Heart right ventricle (tissue), 16 donors: ENCODE measurements around the gene MMP19. TPM values are rescaled to one million over a fixed set of nuclear protein-coding genes. Genes with fewer than 3 reads are reported as not detected.

Experiments used
- ATAC-seq, 8 donors: fragments of 200-7000 bp; cut with Tn5 transposase; one replicate each; pipeline ENCODE4 v1.9.1; 2020; ENCODE audit warnings: mild to moderate bottlenecking in 8 of 8, moderate library complexity in 8 of 8, moderate number of reproducible peaks in 1 of 8
- DNase-seq, 2 donors: peaks; one replicate each; pipeline ENCODE4 v3.0.0-alpha.2; 2020
- H3K27ac ChIP-seq, 10 donors: fragments of 200-600 bp; sonication (generic) in 2 of 10; one replicate each; pipeline versions ENCODE4 v1.5.0 to v1.8.0; 2020 to 2022; ENCODE audit warnings: mild to moderate bottlenecking in 3 of 10
- H3K27me3 ChIP-seq, 7 donors: fragments of 200-600 bp; one replicate each; pipeline ENCODE4 v1.8.0; 2021 to 2022; ENCODE audit warnings: mild to moderate bottlenecking in 2 of 7
- H3K36me3 ChIP-seq, 9 donors: fragments of 200-600 bp; sonication (generic) in 1 of 9; one replicate each; pipeline versions ENCODE4 v1.5.0 to v1.8.0; 2020 to 2022; ENCODE audit warnings: mild to moderate bottlenecking in 2 of 9
- H3K4me1 ChIP-seq, 9 donors: fragments of 200-600 bp; sonication (generic) in 1 of 9; one replicate each; pipeline versions ENCODE4 v1.5.0 to v1.8.0; 2020 to 2022; ENCODE audit warnings: mild to moderate bottlenecking in 4 of 9
- H3K4me3 ChIP-seq, 10 donors: fragments of 200-600 bp; sonication (generic) in 2 of 10; one replicate each; pipeline versions ENCODE4 v1.5.0 to v1.8.0; 2020 to 2022; ENCODE audit warnings: mild to moderate bottlenecking in 7 of 10, moderate library complexity in 2 of 10
- H3K9me3 ChIP-seq, 11 donors: fragments of 200-600 bp in 10 of 11; sonication (generic) in 2 of 11; one replicate each; pipeline versions ENCODE4 v1.5.0 to v1.8.0; 2013 to 2022; ENCODE audit warnings: mild to moderate bottlenecking in 2 of 11, control low read depth in 1 of 11, moderate library complexity in 1 of 11
- CTCF ChIP-seq, 9 donors: fragments of 200-600 bp; sonication (generic) in 2 of 9; IDR thresholded peaks; one replicate each; pipeline versions ENCODE4 v1.5.0 to v1.8.0; 2021 to 2022; ENCODE audit warnings: antibody characterized with exemption in 9 of 9, mild to moderate bottlenecking in 5 of 9, moderate library complexity in 1 of 9
- WGBS, 2 donors: extraction: QIAGEN DNeasy Blood & Tissue Kit; methylation state at CpG; one replicate each; pipeline ENCODE4 v1.1.7; 2013; ENCODE audit warnings: inconsistent platforms in 1 of 2; 5-methylcytosine and 5-hydroxymethylcytosine counted together
- intact Hi-C, 10 donors: fragments of 100-400 bp; cut with DNase I; formaldehyde crosslinking; loops; one replicate each; pipeline versions ENCODE4 v1.11.1 to v1.14.2; 2022
- long read RNA-seq, 3 donors: library from polyadenylated mRNA; unstranded; transcript quantifications; one replicate each; pipeline ENCODE4 v2.0.0, GENCODE V29; 2020 to 2021
- polyA plus RNA-seq, 2 donors: library from polyadenylated mRNA; stranded (reverse); fragments of 200-250 nt; gene quantifications; one replicate each; pipeline ENCODE4 v1.2.3, GENCODE V29; 2013
- total RNA-seq, 10 donors: library from RNA; stranded (reverse); fragmentation: NEBNext Ultra II Directional in 3 of 10; extraction: Animal tissue kit (Norgen Biotek cat#: 25700) in 3 of 10; gene quantifications; one replicate each; pipeline versions ENCODE4 v1.2.1 to v1.2.4, GENCODE V29; 2021 to 2023
- donor health status: Arrhythmogenic right ventricular cardiomyopathy.
- donor health status: ischemic (EF 13 %, LVEDD 7.1; RV severe dilation, severe dysfunction).
- donor health status: healthy with polysubstance abuse.
- donor health status: DM: no; HTN: yes; CAD: no.
- donor health status: DM: no; HTN: no; CAD: no.
- donor health status: ischemic (EF 25% LVEDD 6.9; RV normal size, moderate dysfunction).
- donor health status: ischemic (EF 25% LVEDD 5.7; RV mildly dilated, moderate dysfunction).
- donor health status: healthy.
- donor health status: DM: yes; HTN: yes; CAD: no.
- donor health status: Ischemic cardiomyopathy.
- donor health status: ischemic (EF 35%, LVEDD 5.7; RV mildly dilated, moderate dysfunction).
- donor health status: nonischemic (EF 11% LVEDD 7.7; RV severe dilation, severe dysfunction).
- donor health status: DM: yes; HTN: yes; CAD: no.
- donor health status: PGD.
- donor health status: ischemic (EF 29% LVEDD 5.4; RV normal size, mild dysfunction).
- donor health status: nonischemic (EF 23%, LVEDD 6.1; RV moderate dilation, normal function).

The MMP19 gene
- total RNA-seq, result 10 to 100 TPM in 2 of 10 donors, 1 to 10 TPM in 4, under 1 TPM in 4; 0.72 to 11.5 (median 1.8) TPM
- polyA plus RNA-seq, result 1 to 10 TPM; 4.3 to 6.0 TPM
- long read RNA-seq, donor 1, partial matches to known transcripts, result 0 of 1 reads
- long read RNA-seq, donor 1, other reads (novel, unspliced or antisense), result 1 of 1 reads
- long read RNA-seq, donor 2, partial matches to known transcripts, result 0 of 1 reads
- long read RNA-seq, donor 2, other reads (novel, unspliced or antisense), result 0 of 1 reads
- long read RNA-seq, donor 3, partial matches to known transcripts, result 2 of 7 reads
- long read RNA-seq, donor 3, other reads (novel, unspliced or antisense), result 5 of 7 reads

GRCh38 chr12:55842681-55843429 is at the start of gene MMP19:
Gene MMP19, minus strand, starts transcription at chr12:55842936. Its CDS starts 106 bp downstream, at chr12:55842830.
- Histone ChIP-seq H3K36me3 (peaks cover 0 to 3% (median 0%) of the 10 kb centered on the region in 9 donors), H3K27me3 (peaks cover 0 to 3% (median 0%) of the 10 kb centered on the region in 7 donors), H3K9me3 (no peaks in the 10 kb centered on the region), H3K4me3 (peak within 1 kb of the TSS in 9 of 10 donors; percentile 28 to 58 (median 48)), H3K4me1 (peaks cover 0 to 42% (median 6%) of the 10 kb centered on the region in 9 donors), H3K27ac (peak within 1 kb of the TSS in 6 of 10 donors; percentile 39 to 87 (median 55))
- intact Hi-C loops, result no loop called here
- DNase-seq (no peak), ATAC-seq (peak; percentile 28 to 60 (median 48))
- WGBS, 2 donors, result 49 to 54% methylated on average over 10 of the region's 10 CpGs
- TF ChIP-seq CTCF (IDR thresholded peaks at IDR 0.05), result no peak

- ATAC-seq, result no peak
- no peak for DNase-seq
These were observed 48.6 kb upstream of the MMP19 start for GRCh38 chr12:55891310-55891709.

GRCh38 chr12:55885113-55885512 is 42.4 kb upstream of the MMP19 start:
- no peak for TF ChIP-seq CTCF (IDR thresholded peaks at IDR 0.05)
- H3K4me3 ChIP-seq, result no peak overlapping the region
- intact Hi-C loops, result no loop called here
- no peaks in the 10 kb centered on the region for H3K36me3 ChIP-seq
- whole genome bisulfite sequencing, 2 donors, result 92 to 93% methylated on average over 1 of the region's 1 CpG
- no peaks in the 10 kb centered on the region for H3K27me3 ChIP-seq
- H3K4me1 ChIP-seq, result no peaks in the 10 kb centered on the region
- no peak overlapping the region for H3K27ac ChIP-seq
- no peak for DNase-seq
- ATAC-seq, result no peak
- no peaks in the 10 kb centered on the region for H3K9me3 ChIP-seq

More at GRCh38 chr12:55891310-55891709, 48.6 kb upstream of the MMP19 start:
- H3K36me3 ChIP-seq, result no peaks in the 10 kb centered on the region
- no peak overlapping the region for H3K4me3 ChIP-seq
- 94% methylated on average over 4 of the region's 4 CpGs for WGBS, 2 donors
- no peak for TF ChIP-seq CTCF (IDR thresholded peaks at IDR 0.05)
- intact Hi-C loops, result loop anchor here in 1 of 10 donors (5.0 kb wide), 1 partner anchor 39 kb away; no protein-coding TSS in a partner anchor
- H3K4me1 ChIP-seq, result no peaks in the 10 kb centered on the region
- H3K9me3 ChIP-seq, result peaks cover 0 to 7% (median 0%) of the 10 kb centered on the region in 11 donors
- H3K27me3 ChIP-seq, result no peaks in the 10 kb centered on the region
- H3K27ac ChIP-seq, result no peak overlapping the region

- H3K9me3 ChIP-seq, result peaks cover 0 to 17% (median 10%) of the 10 kb centered on the region in 11 donors
- H3K27ac ChIP-seq, result no peak overlapping the region
- no peak for DNase-seq
- H3K36me3 ChIP-seq, result no peaks in the 10 kb centered on the region
- ATAC-seq, result no peak
- no peaks in the 10 kb centered on the region for H3K4me1 ChIP-seq
- H3K27me3 ChIP-seq, result no peaks in the 10 kb centered on the region
- intact Hi-C loops, result no loop called here
- no peak overlapping the region for H3K4me3 ChIP-seq
- TF ChIP-seq CTCF (IDR thresholded peaks at IDR 0.05), result no peak
These were observed 35.1 kb upstream of the MMP19 start for GRCh38 chr12:55877824-55878223.
